ENCODE data around the gene CAMK2G. TPM values are rescaled to one million over a fixed set of nuclear protein-coding genes. Genes with fewer than 3 reads are reported as not detected.
A peak's percentile ranks its signal among the peaks of the same experiment; 100 is the strongest.
"Not testable (repeated sequence)": the region's sequence is repeated elsewhere in the genome, so short reads cannot be mapped to it uniquely, and the experiment has no call there.

Gene CAMK2G
- total and polyA plus RNA-seq, 3 experiments from 2014 or later, result 8.1 to 17.5 (median 17.3) TPM

GRCh38 chr10:73891540-73891939 lies 17.2 kb upstream of the CAMK2G start:
- no peak overlapping the region for H3K27ac Mint-ChIP-seq
- peaks cover 0 to 4% (median 0%) of the 10 kb centered on the region in 3 donors for H3K4me1 Mint-ChIP-seq

GRCh38 chr10:73890830-73891229 lies 16.5 kb upstream of the CAMK2G start:
- DNase-seq; H3K9me3 Mint-ChIP-seq; H3K36me3 Mint-ChIP-seq; H3K9me3 ChIP-seq (ENCODE audit: low read length); H3K27ac ChIP-seq (ENCODE audit: low read depth, low read length); H3K27ac Mint-ChIP-seq; POLR2A ChIA-PET; H3K4me1 ChIP-seq (ENCODE audit: insufficient read depth, low read length); H3K27me3 ChIP-seq (ENCODE audit: insufficient read depth, low read length, poor library complexity, severe bottlenecking); H3K4me3 Mint-ChIP-seq; H3K4me3 ChIP-seq (ENCODE audit: low read length); H3K36me3 ChIP-seq (ENCODE audit: insufficient read depth, low read length); H3K27me3 Mint-ChIP-seq: not testable (repeated sequence)
- CTCF ChIA-PET, result interaction anchor here (2.4 to 11.3 kb wide), 4 partner anchors 11 to 190 kb away, joined by 6 to 260 read pairs (median 22); no protein-coding TSS in a partner anchor
- H3K4me1 Mint-ChIP-seq, result peaks cover 0 to 11% (median 5%) of the 10 kb centered on the region in 3 donors

More at GRCh38 chr10:73891540-73891939, 17.2 kb upstream of the CAMK2G start:
- Histone ChIP-seq H3K36me3 (ENCODE audit: insufficient read depth, low read length) (no peaks in the 10 kb centered on the region), H3K9me3 (ENCODE audit: low read length) (no peaks in the 10 kb centered on the region), H3K4me3 (ENCODE audit: low read length) (no peak overlapping the region), H3K27ac (ENCODE audit: low read depth, low read length) (no peak overlapping the region), H3K27me3 (ENCODE audit: insufficient read depth, low read length, poor library complexity, severe bottlenecking) (no peaks in the 10 kb centered on the region), H3K4me1 (ENCODE audit: insufficient read depth, low read length) (no peaks in the 10 kb centered on the region)
- DNase-seq, result no peak
- Mint-ChIP-seq H3K27me3 (peaks cover 4 to 5% of the 10 kb centered on the region in 2 donors), H3K9me3 (no peaks in the 10 kb centered on the region), H3K4me3 (no peak overlapping the region), H3K36me3 (no peaks in the 10 kb centered on the region)
- POLR2A ChIA-PET, result no interaction called here
- CTCF ChIA-PET, result interaction anchor here (0.6 to 11.3 kb wide), 5 partner anchors 12 to 211 kb away, joined by 3 to 260 read pairs (median 8); no protein-coding TSS in a partner anchor

- no peak for DNase-seq
- H3K27me3 ChIP-seq (ENCODE audit: insufficient read depth, low read length, poor library complexity, severe bottlenecking), result no peaks in the 10 kb centered on the region
- ChIA-PET CTCF (interaction anchor here (2.4 to 11.3 kb wide), 4 partner anchors 10 to 191 kb away, joined by 6 to 260 read pairs (median 22); no protein-coding TSS in a partner anchor), POLR2A (no interaction called here)
- Mint-ChIP-seq H3K9me3 (no peaks in the 10 kb centered on the region), H3K27me3 (peaks cover 2 to 5% of the 10 kb centered on the region in 2 donors), H3K4me3 (no peak overlapping the region), H3K36me3 (no peaks in the 10 kb centered on the region), H3K4me1 (peaks cover 0 to 12% (median 5%) of the 10 kb centered on the region in 3 donors), H3K27ac (peak overlapping the region in 1 of 8 donors; percentile 54)
- H3K27ac ChIP-seq (ENCODE audit: low read depth, low read length), result no peak overlapping the region
- H3K9me3 ChIP-seq (ENCODE audit: low read length), result no peaks in the 10 kb centered on the region
- no peak overlapping the region for H3K4me3 ChIP-seq (ENCODE audit: low read length)
- H3K36me3 ChIP-seq (ENCODE audit: insufficient read depth, low read length), result no peaks in the 10 kb centered on the region
- H3K4me1 ChIP-seq (ENCODE audit: insufficient read depth, low read length), result no peaks in the 10 kb centered on the region
These were observed 15.9 kb upstream of the CAMK2G start for GRCh38 chr10:73890261-73890660.

- POLR2A ChIA-PET; H3K27ac ChIP-seq (ENCODE audit: low read depth, low read length); H3K27me3 Mint-ChIP-seq; H3K4me3 Mint-ChIP-seq; H3K36me3 Mint-ChIP-seq; H3K4me3 ChIP-seq (ENCODE audit: low read length); H3K27me3 ChIP-seq (ENCODE audit: insufficient read depth, low read length, poor library complexity, severe bottlenecking); H3K9me3 ChIP-seq (ENCODE audit: low read length); DNase-seq; H3K36me3 ChIP-seq (ENCODE audit: insufficient read depth, low read length); H3K9me3 Mint-ChIP-seq; H3K4me1 ChIP-seq (ENCODE audit: insufficient read depth, low read length): not testable (repeated sequence)
- Mint-ChIP-seq H3K27ac (peak overlapping the region in 1 of 8 donors; percentile 36), H3K4me1 (peaks cover 0 to 12% (median 5%) of the 10 kb centered on the region in 3 donors)
- CTCF ChIA-PET, result interaction anchor here (2.4 to 11.3 kb wide), 5 partner anchors 9 to 192 kb away, joined by 6 to 260 read pairs (median 36); no protein-coding TSS in a partner anchor
These were observed 15.1 kb upstream of the CAMK2G start for GRCh38 chr10:73889416-73889815.

- ChIA-PET CTCF (interaction anchor here (1.2 to 11.3 kb wide), 7 partner anchors 9 to 191 kb away, joined by 3 to 260 read pairs (median 6); no protein-coding TSS in a partner anchor), POLR2A (interaction anchor here (0.8 kb wide), 1 partner anchor 9 kb away, joined by 3 read pairs; no protein-coding TSS in a partner anchor)
- no peaks in the 10 kb centered on the region for H3K9me3 Mint-ChIP-seq
- peaks cover 0 to 12% (median 5%) of the 10 kb centered on the region in 3 donors for H3K4me1 Mint-ChIP-seq
- no peaks in the 10 kb centered on the region for H3K36me3 ChIP-seq (ENCODE audit: insufficient read depth, low read length)
- DNase-seq, result no peak
- peaks cover 2 to 5% of the 10 kb centered on the region in 2 donors for H3K27me3 Mint-ChIP-seq
- H3K4me3 ChIP-seq (ENCODE audit: low read length), result no peak overlapping the region
- no peaks in the 10 kb centered on the region for H3K27me3 ChIP-seq (ENCODE audit: insufficient read depth, low read length, poor library complexity, severe bottlenecking)
- H3K4me3 Mint-ChIP-seq, result no peak overlapping the region
- H3K9me3 ChIP-seq (ENCODE audit: low read length), result no peaks in the 10 kb centered on the region
- peak overlapping the region in 1 of 8 donors; percentile 36 for H3K27ac Mint-ChIP-seq
- H3K27ac ChIP-seq (ENCODE audit: low read depth, low read length), result no peak overlapping the region
- no peaks in the 10 kb centered on the region for H3K36me3 Mint-ChIP-seq
- H3K4me1 ChIP-seq (ENCODE audit: insufficient read depth, low read length), result no peaks in the 10 kb centered on the region
These were observed 14.7 kb upstream of the CAMK2G start for GRCh38 chr10:73889014-73889413.

GRCh38 chr10:73888514-73888913 lies 14.2 kb upstream of the CAMK2G start:
- Histone ChIP-seq H3K27me3 (ENCODE audit: insufficient read depth, low read length, poor library complexity, severe bottlenecking) (no peaks in the 10 kb centered on the region), H3K4me3 (ENCODE audit: low read length) (no peak overlapping the region), H3K4me1 (ENCODE audit: insufficient read depth, low read length) (no peaks in the 10 kb centered on the region), H3K36me3 (ENCODE audit: insufficient read depth, low read length) (no peaks in the 10 kb centered on the region), H3K27ac (ENCODE audit: low read depth, low read length) (no peak overlapping the region), H3K9me3 (ENCODE audit: low read length) (no peaks in the 10 kb centered on the region)
- Mint-ChIP-seq H3K4me3 (no peak overlapping the region), H3K9me3 (no peaks in the 10 kb centered on the region), H3K27ac (peak overlapping the region in 1 of 8 donors; percentile 61), H3K27me3 (peaks cover 1 to 4% of the 10 kb centered on the region in 2 donors), H3K36me3 (no peaks in the 10 kb centered on the region), H3K4me1 (peaks cover 0 to 12% (median 5%) of the 10 kb centered on the region in 3 donors)
- ChIA-PET POLR2A (interaction anchor here (0.8 kb wide), 1 partner anchor 8 kb away, joined by 3 read pairs; no protein-coding TSS in a partner anchor), CTCF (interaction anchor here (1.2 to 11.3 kb wide), 6 partner anchors 9 to 191 kb away, joined by 3 to 260 read pairs (median 20); no protein-coding TSS in a partner anchor)
- no peak for DNase-seq

- Mint-ChIP-seq H3K27me3 (peaks cover 0 to 1% of the 10 kb centered on the region in 2 donors), H3K4me3 (no peak overlapping the region), H3K36me3 (no peaks in the 10 kb centered on the region), H3K9me3 (no peaks in the 10 kb centered on the region), H3K4me1 (peaks cover 0 to 12% (median 5%) of the 10 kb centered on the region in 3 donors), H3K27ac (no peak overlapping the region)
- POLR2A ChIA-PET, result no interaction called here
- CTCF ChIA-PET, result interaction anchor here (0.8 to 11.3 kb wide), 12 partner anchors 8 to 192 kb away, joined by 3 to 260 read pairs (median 10); no protein-coding TSS in a partner anchor
- Histone ChIP-seq H3K27ac (ENCODE audit: low read depth, low read length) (no peak overlapping the region), H3K27me3 (ENCODE audit: insufficient read depth, low read length, poor library complexity, severe bottlenecking) (no peaks in the 10 kb centered on the region), H3K36me3 (ENCODE audit: insufficient read depth, low read length) (no peaks in the 10 kb centered on the region), H3K9me3 (ENCODE audit: low read length) (no peaks in the 10 kb centered on the region), H3K4me1 (ENCODE audit: insufficient read depth, low read length) (no peaks in the 10 kb centered on the region), H3K4me3 (ENCODE audit: low read length) (no peak overlapping the region)
- no peak for DNase-seq
These were observed 13.1 kb upstream of the CAMK2G start for GRCh38 chr10:73887294-73888039.
